ENCODE results near the gene IFNW1. TPM values are rescaled to one million over a fixed set of nuclear protein-coding genes. Genes with fewer than 3 reads are reported as not detected.

The IFNW1 gene
- total and polyA plus RNA-seq, 2 experiments from 2014 or later: not detected

DNA sequence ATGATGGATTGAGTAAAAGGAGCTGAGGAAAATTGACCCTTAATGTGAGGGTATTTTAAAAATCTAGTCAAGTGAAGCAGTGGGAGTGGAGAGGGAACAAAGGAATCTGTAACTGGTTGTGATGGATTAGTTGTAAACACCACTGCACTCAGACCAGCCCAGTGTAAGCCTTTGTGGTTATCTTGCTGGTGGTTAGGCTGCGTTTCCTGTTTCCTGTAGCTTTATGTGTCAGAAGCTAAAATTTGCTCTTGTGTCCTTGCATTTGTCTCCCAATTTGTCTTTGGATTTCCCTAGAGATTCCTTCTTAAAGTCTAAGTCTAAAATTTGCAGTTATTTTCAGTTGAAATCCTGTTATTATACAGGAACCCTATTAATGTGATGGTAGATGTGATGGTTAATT is 18.5 kb upstream of the IFNW1 start:
- no peak overlapping the region for H2AFZ ChIP-seq
- WGBS (ENCODE audit: low lambda C conversion rate, missing lambda C conversion rate): 29% methylated on average over 1 of the region's 1 CpG
- H3K36me3 ChIP-seq (replicated peaks; ENCODE audit: insufficient read depth, low read depth): no peaks in the 10 kb centered on the region
- no peaks in the 10 kb centered on the region for H3K27me3 ChIP-seq
- no peaks in the 10 kb centered on the region for H3K9me3 ChIP-seq (ENCODE audit: low read depth)
- no peaks in the 10 kb centered on the region for H4K20me1 ChIP-seq (ENCODE audit: insufficient read depth, poor library complexity, severe bottlenecking)
- TF ChIP-seq, protein P1, sequence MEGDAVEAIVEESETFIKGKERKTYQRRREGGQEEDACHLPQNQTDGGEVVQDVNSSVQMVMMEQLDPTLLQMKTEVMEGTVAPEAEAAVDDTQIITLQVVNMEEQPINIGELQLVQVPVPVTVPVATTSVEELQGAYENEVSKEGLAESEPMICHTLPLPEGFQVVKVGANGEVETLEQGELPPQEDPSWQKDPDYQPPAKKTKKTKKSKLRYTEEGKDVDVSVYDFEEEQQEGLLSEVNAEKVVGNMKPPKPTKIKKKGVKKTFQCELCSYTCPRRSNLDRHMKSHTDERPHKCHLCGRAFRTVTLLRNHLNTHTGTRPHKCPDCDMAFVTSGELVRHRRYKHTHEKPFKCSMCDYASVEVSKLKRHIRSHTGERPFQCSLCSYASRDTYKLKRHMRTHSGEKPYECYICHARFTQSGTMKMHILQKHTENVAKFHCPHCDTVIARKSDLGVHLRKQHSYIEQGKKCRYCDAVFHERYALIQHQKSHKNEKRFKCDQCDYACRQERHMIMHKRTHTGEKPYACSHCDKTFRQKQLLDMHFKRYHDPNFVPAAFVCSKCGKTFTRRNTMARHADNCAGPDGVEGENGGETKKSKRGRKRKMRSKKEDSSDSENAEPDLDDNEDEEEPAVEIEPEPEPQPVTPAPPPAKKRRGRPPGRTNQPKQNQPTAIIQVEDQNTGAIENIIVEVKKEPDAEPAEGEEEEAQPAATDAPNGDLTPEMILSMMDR (IDR thresholded peaks at IDR 0.05; ENCODE audit: poor library complexity): no peak
- TF ChIP-seq EZH2phosphoT487 (IDR thresholded peaks at IDR 0.05; ENCODE audit: low read depth, severe bottlenecking, unreplicated experiment): no peak
- H3K79me2 ChIP-seq: no peaks in the 10 kb centered on the region
- no peak for DNase-seq (ENCODE audit: low spot score)
- no peak overlapping the region for H3K27ac ChIP-seq
- no peak overlapping the region for H3K4me3 ChIP-seq
- H3K4me2 ChIP-seq: no peak overlapping the region
- no peaks in the 10 kb centered on the region for H3K4me1 ChIP-seq (ENCODE audit: insufficient read depth)
- no peaks in the 10 kb centered on the region for H3K9me2 ChIP-seq (replicated peaks; ENCODE audit: insufficient read depth)

GRCh38 chr9:21155501-21155900 is 13.9 kb upstream of the IFNW1 start:
- Histone ChIP-seq H3K27me3 (no peaks in the 10 kb centered on the region), H3K4me2 (no peak overlapping the region), H3K4me1 (ENCODE audit: insufficient read depth) (no peaks in the 10 kb centered on the region), H3K4me3 (no peak overlapping the region), H3K9me3 (ENCODE audit: low read depth) (no peaks in the 10 kb centered on the region), H3K27ac (no peak overlapping the region), H3K79me2 (no peaks in the 10 kb centered on the region), H3K9me2 (replicated peaks; ENCODE audit: insufficient read depth) (no peaks in the 10 kb centered on the region), H4K20me1 (ENCODE audit: insufficient read depth, poor library complexity, severe bottlenecking) (no peaks in the 10 kb centered on the region), H3K36me3 (replicated peaks; ENCODE audit: insufficient read depth, low read depth) (no peaks in the 10 kb centered on the region), H2AFZ (no peak overlapping the region)
- DNase-seq (ENCODE audit: low spot score): no peak
- WGBS (ENCODE audit: low lambda C conversion rate, missing lambda C conversion rate): 84% methylated on average over 2 of the region's 2 CpGs
- TF ChIP-seq EZH2 (IDR thresholded peaks at IDR 0.05; ENCODE audit: borderline replicate concordance) (no peak), EZH2phosphoT487 (IDR thresholded peaks at IDR 0.05; ENCODE audit: low read depth, severe bottlenecking, unreplicated experiment) (no peak)
- TF ChIP-seq, protein P1 (IDR thresholded peaks at IDR 0.05; ENCODE audit: poor library complexity): no peak

GRCh38 chr9:21154018-21154608 is 12.5 kb upstream of the IFNW1 start:
- Histone ChIP-seq H4K20me1 (ENCODE audit: insufficient read depth, poor library complexity, severe bottlenecking) (no peaks in the 10 kb centered on the region), H3K79me2 (no peaks in the 10 kb centered on the region), H3K27ac (no peak overlapping the region), H3K4me2 (no peak overlapping the region), H3K4me3 (no peak overlapping the region), H2AFZ (peak overlapping the region; percentile 25), H3K9me2 (replicated peaks; ENCODE audit: insufficient read depth) (no peaks in the 10 kb centered on the region), H3K36me3 (replicated peaks; ENCODE audit: insufficient read depth, low read depth) (no peaks in the 10 kb centered on the region), H3K27me3 (no peaks in the 10 kb centered on the region), H3K4me1 (ENCODE audit: insufficient read depth) (no peaks in the 10 kb centered on the region), H3K9me3 (ENCODE audit: low read depth) (no peaks in the 10 kb centered on the region)
- 13% methylated on average over 3 of the region's 3 CpGs for WGBS (ENCODE audit: low lambda C conversion rate, missing lambda C conversion rate)
- TF ChIP-seq EZH2phosphoT487 (IDR thresholded peaks at IDR 0.05; ENCODE audit: low read depth, severe bottlenecking, unreplicated experiment): no peak
- TF ChIP-seq, protein P1 (IDR thresholded peaks at IDR 0.05; ENCODE audit: poor library complexity): peak; percentile 14
- peak; percentile 13 for DNase-seq (ENCODE audit: low spot score)
